Activated CD4-positive, CD25-positive, alpha-beta regulatory T cell treated with anti-CD3 and anti-CD28 coated beads, Interleukin-2, amount 50 U/mL, for 16 hours (primary cell): ENCODE results near the gene SNN.

Source experiments
- DNase-seq: peaks from one replicate; pipeline ENCODE4 v3.0.0-alpha.2; 2020; ENCODE audit warnings: low read depth, low spot score

Gene SNN

GRCh38 chr16:11666103-11667055 is 1.9 kb upstream of the SNN start:
- DNase-seq, result no peak

- DNase-seq, result no peak
Observed at GRCh38 chr16:11667221-11667823, 933 bp upstream of the SNN start.

- no peak for DNase-seq
Observed at GRCh38 chr16:11668623-11669379, 546 bp downstream of the SNN start.

GRCh38 chr16:11669380-11670146 is 1.3 kb downstream of the SNN start:
- DNase-seq, result no peak

- no peak for DNase-seq
Observed at GRCh38 chr16:11670171-11671131, 2.2 kb downstream of the SNN start.

GRCh38 chr16:11671271-11671670 is 3.0 kb downstream of the SNN start:
- no peak for DNase-seq

- DNase-seq, result no peak
Observed at GRCh38 chr16:11671676-11672075, 3.4 kb downstream of the SNN start.

- no peak for DNase-seq
Observed at GRCh38 chr16:11672206-11673090, 4.2 kb downstream of the SNN start.

- DNase-seq, result no peak
Observed at GRCh38 chr16:11673091-11674000, 5.1 kb downstream of the SNN start.

GRCh38 chr16:11674001-11674817 is 6.0 kb downstream of the SNN start:
- no peak for DNase-seq

GRCh38 chr16:11674818-11675560 is 6.7 kb downstream of the SNN start:
- no peak for DNase-seq

- DNase-seq, result no peak
Observed at GRCh38 chr16:11675561-11676511, 7.6 kb downstream of the SNN start.

GRCh38 chr16:11676799-11677198 is 8.5 kb downstream of the SNN start:
- no peak for DNase-seq

GRCh38 chr16:11677451-11677951 is 9.2 kb downstream of the SNN start:
- DNase-seq, result no peak
